OCI-LY7 (cell line): ENCODE measurements around the gene TSACC. TPM values are rescaled to one million over a fixed set of nuclear protein-coding genes. Genes with fewer than 3 reads are reported as not detected.
"Not testable (repeated sequence)": the region's sequence is repeated elsewhere in the genome, so short reads cannot be mapped to it uniquely, and the experiment has no call there.

Experiments used
- BruUV-seq: library from RNA; stranded (reverse); fragments of 400-500 nt; replicated peaks from 2 replicates; lab custom pipeline; 2021; lab: Mats Ljungman, UMichigan
- CTCF ChIA-PET: fragments of 300-600 bp; sonication (Branson Sonifier 250); formaldehyde crosslinking; loops from one replicate; lab custom pipeline; 2022; ENCODE audit warnings: antibody characterized with exemption; ENCODE audit not compliant: unreplicated experiment; lab: Charles Lee
- POLR2A ChIA-PET: fragments of 300-600 bp; sonication (Branson Sonifier 250); formaldehyde crosslinking; loops from one replicate; lab custom pipeline; 2022; ENCODE audit warnings: antibody characterized with exemption; lab: Charles Lee
- DNase-seq: peaks from one replicate; pipeline ENCODE4 v3.0.0-alpha.2; 2015; ENCODE audit warnings: low spot score
- H2AFZ ChIP-seq: fragments of 200-600 bp; sonication (generic), shearing (Covaris generic); 2 replicates; pipeline ENCODE4 v1.6.1; 2014; ENCODE audit warnings: mild to moderate bottlenecking, antibody characterized with exemption, low read length, moderate library complexity
- H3K27ac ChIP-seq: fragments of 200-600 bp; sonication (generic); 2 replicates; pipeline ENCODE4 v1.5.1; 2014; ENCODE audit warnings: mixed run types, low read depth, mild to moderate bottlenecking, moderate library complexity, low read length, inconsistent platforms; ENCODE audit not compliant: poor library complexity, severe bottlenecking
- H3K36me3 ChIP-seq: fragments of 200-600 bp; sonication (generic); 2 replicates; pipeline ENCODE4 v1.6.1; 2014; ENCODE audit warnings: mild to moderate bottlenecking, antibody characterized with exemption, low read length, moderate library complexity, mixed read lengths; ENCODE audit not compliant: insufficient read depth
- H3K4me1 ChIP-seq: fragments of 200-600 bp; sonication (generic); 2 replicates; pipeline ENCODE4 v1.5.1; 2014; ENCODE audit warnings: mild to moderate bottlenecking, low read length; ENCODE audit not compliant: insufficient read depth, poor library complexity, severe bottlenecking
- H3K4me2 ChIP-seq: fragments of 200-600 bp; sonication (generic); 2 replicates; pipeline ENCODE4 v1.6.1; 2014; ENCODE audit warnings: mild to moderate bottlenecking, low read length
- H3K4me3 ChIP-seq: fragments of 200-600 bp; sonication (generic); 2 replicates; pipeline ENCODE4 v1.5.1; 2014; ENCODE audit warnings: mild to moderate bottlenecking, low read depth, low read length; ENCODE audit not compliant: poor library complexity, severe bottlenecking
- H3K79me2 ChIP-seq: fragments of 200-600 bp; sonication (generic); 2 replicates; pipeline ENCODE4 v1.6.1; 2016; ENCODE audit warnings: low read depth, mild to moderate bottlenecking, low read length, moderate library complexity, mixed read lengths; ENCODE audit not compliant: insufficient read depth
- H3K9me2 ChIP-seq: fragments of 200-600 bp; sonication (generic); 2 replicates; pipeline ENCODE4 v1.6.1; 2016; ENCODE audit warnings: mild to moderate bottlenecking, low read length, mixed read lengths; ENCODE audit not compliant: insufficient read depth
- H3K9me3 ChIP-seq: fragments of 200-600 bp; sonication (generic); 2 replicates; pipeline ENCODE4 v1.6.1; 2014; ENCODE audit warnings: mild to moderate bottlenecking, mixed run types, low read length, mixed read lengths
- H4K20me1 ChIP-seq: fragments of 200-600 bp; sonication (generic); 2 replicates; pipeline ENCODE4 v1.6.1; 2014; ENCODE audit warnings: mild to moderate bottlenecking, antibody characterized with exemption, low read length, moderate library complexity, mixed read lengths; ENCODE audit not compliant: insufficient read depth
- CTCF ChIP-seq: fragments of 200-600 bp; sonication (generic); conservative IDR thresholded peaks from 2 replicates; pipeline ENCODE4 v1.5.1; 2014; ENCODE audit warnings: mild to moderate bottlenecking, antibody characterized with exemption, low read length, moderate library complexity, mixed read lengths
- EZH2phosphoT487 ChIP-seq: fragments of 200-600 bp; sonication (generic); IDR thresholded peaks from 2 replicates; pipeline ENCODE4 v1.6.1; 2018; ENCODE audit warnings: low read depth, borderline replicate concordance, mild to moderate bottlenecking, mixed run types, antibody characterized with exemption, low read length, moderate library complexity, mixed read lengths
- intact Hi-C: fragments of 100-400 bp; cut with micrococcal nuclease; formaldehyde crosslinking; loops from one replicate; pipeline ENCODE4 v1.10.0; 2022; ENCODE audit not compliant: unreplicated experiment
- total RNA-seq, 2 experiments: library from RNA; depleted of rRNA in 1 of 2; stranded (reverse); fragments of >200 nt in 1 of 2; shearing (Covaris generic) in 1 of 2; gene quantifications; 2 replicates each; pipeline ENCODE4 v1.2.3, GENCODE V29; 2014 to 2022

Gene TSACC
- total RNA-seq, 2 experiments from 2014 or later: 2.0 to 2.3 TPM

- Histone ChIP-seq H3K9me3 (no peaks in the 10 kb centered on the region), H3K27ac (peak overlapping the region; percentile 83), H3K4me1 (peaks cover 26% of the 10 kb centered on the region), H3K9me2 (no peaks in the 10 kb centered on the region), H2AFZ (peak overlapping the region; percentile 48; the same call in 1 of the 2 replicates), H4K20me1 (peaks cover 23% of the 10 kb centered on the region), H3K4me2 (peak overlapping the region; percentile 92), H3K4me3 (peak overlapping the region; percentile 98), H3K36me3 (peaks cover 50% of the 10 kb centered on the region), H3K79me2 (peaks cover 51% of the 10 kb centered on the region)
- BruUV-seq: no TSS peak
- ChIA-PET POLR2A (interaction anchor here (0.9 to 1.0 kb wide), 2 partner anchors 187 to 255 kb away, joined by 3 read pairs; no protein-coding TSS in a partner anchor), CTCF (no interaction called here)
- intact Hi-C loops: loop anchor here (1.0 to 5.0 kb wide), 3 partner anchors 56 to 186 kb away; partner anchors contain the start of genes SEMA4A and SMG5
- no peak for DNase-seq
- TF ChIP-seq EZH2phosphoT487: no peak
- no peak for TF ChIP-seq CTCF
Measured at GRCh38 chr1:156337888-156338179, 492 bp upstream of the TSACC start.

- Histone ChIP-seq H3K4me1 (peaks cover 4% of the 10 kb centered on the region), H3K9me3 (no peaks in the 10 kb centered on the region), H3K79me2 (peaks cover 11% of the 10 kb centered on the region), H3K4me3 (no peak overlapping the region), H3K4me2 (no peak overlapping the region), H3K27ac (no peak overlapping the region), H4K20me1 (peaks cover under 1% of the 10 kb centered on the region; the same call in 1 of the 2 replicates), H3K36me3 (peaks cover 5% of the 10 kb centered on the region), H2AFZ (no peak overlapping the region), H3K9me2 (no peaks in the 10 kb centered on the region)
- TF ChIP-seq EZH2phosphoT487: no peak
- no peak for TF ChIP-seq CTCF
- intact Hi-C loops: no loop called here
- ChIA-PET POLR2A (interaction anchor here (0.7 to 1.0 kb wide), 2 partner anchors 30 to 237 kb away, joined by 3 to 4 read pairs; partner anchors contain the start of gene TTC24), CTCF (no interaction called here)
- BruUV-seq: no TSS peak
- DNase-seq: no peak
Measured at GRCh38 chr1:156342166-156342955, 4.0 kb downstream of the TSACC start.

- no TSS peak for BruUV-seq
- no peak for DNase-seq
- H3K9me3 ChIP-seq: no peaks in the 10 kb centered on the region
- TF ChIP-seq EZH2phosphoT487 (no peak), CTCF (no peak)
- ChIA-PET CTCF (no interaction called here), POLR2A (interaction anchor here (1.1 kb wide), 1 partner anchor 102 kb away, joined by 3 read pairs; no protein-coding TSS in a partner anchor)
- no peaks in the 10 kb centered on the region for H3K9me2 ChIP-seq
- intact Hi-C loops: no loop called here
- H3K4me1 ChIP-seq: no peaks in the 10 kb centered on the region
- no peaks in the 10 kb centered on the region for H4K20me1 ChIP-seq
- H3K4me2 ChIP-seq: no peak overlapping the region
- H3K27ac ChIP-seq: no peak overlapping the region
- H2AFZ ChIP-seq: no peak overlapping the region
- no peaks in the 10 kb centered on the region for H3K36me3 ChIP-seq
- no peak overlapping the region for H3K4me3 ChIP-seq
- H3K79me2 ChIP-seq: peaks cover under 1% of the 10 kb centered on the region; the same call in 1 of the 2 replicates
Measured at GRCh38 chr1:156344409-156344808, 6.1 kb downstream of the TSACC start.

- H3K4me1 ChIP-seq, H3K9me2 ChIP-seq, H4K20me1 ChIP-seq, H3K4me3 ChIP-seq, BruUV-seq, H2AFZ ChIP-seq, H3K9me3 ChIP-seq, H3K27ac ChIP-seq, H3K79me2 ChIP-seq, H3K4me2 ChIP-seq, CTCF ChIA-PET, intact Hi-C loops, H3K36me3 ChIP-seq, DNase-seq: not testable (repeated sequence)
- POLR2A ChIA-PET: interaction anchor here (0.6 kb wide), 1 partner anchor 91 kb away, joined by 3 read pairs; no protein-coding TSS in a partner anchor
Measured at GRCh38 chr1:156346035-156346434, 7.7 kb downstream of the TSACC start.
